Right renal cortex interstitium (tissue), 3 donors: ENCODE measurements around the gene VWA5A. TPM values are rescaled to one million over a fixed set of nuclear protein-coding genes. Genes with fewer than 3 reads are reported as not detected.
"Not testable (repeated sequence)": the region's sequence is repeated elsewhere in the genome, so short reads cannot be mapped to it uniquely, and the experiment has no call there.

Experiments
- DNase-seq, 3 donors: peaks; one replicate each; pipeline ENCODE4 v3.0.0-alpha.2; 2013; ENCODE audit warnings: low read depth in 3 of 3, low spot score in 2 of 3
- polyA plus RNA-seq, 3 donors: library from polyadenylated mRNA; unstranded; fragments of 120-200 nt; gene quantifications; one replicate each; pipeline ENCODE4 v1.2.1, GENCODE V29; 2013; ENCODE audit not compliant: insufficient read length in 3 of 3

The VWA5A gene
- polyA plus RNA-seq, 3 donors = 14.6 to 17.1 (median 15.8) TPM

DNA sequence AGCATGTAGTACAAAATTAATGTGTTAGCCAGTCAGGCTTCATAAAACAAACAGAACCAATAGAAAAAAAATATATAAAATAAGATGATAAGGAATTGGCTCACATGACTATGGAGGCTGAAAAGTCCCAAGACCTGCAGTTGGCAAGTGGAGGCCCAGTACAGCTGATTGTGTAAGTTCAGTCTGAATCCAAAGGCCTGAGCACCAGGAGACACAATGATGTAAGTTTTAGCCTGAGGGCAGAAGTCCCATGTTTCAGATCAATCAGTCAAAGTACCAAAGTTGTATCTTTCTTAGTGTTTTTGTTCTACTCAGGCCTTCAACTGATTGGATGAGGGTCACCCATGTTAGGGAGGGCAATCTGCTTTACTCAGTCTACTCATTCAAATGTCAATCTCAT, 53.5 kb downstream of the VWA5A start:
- DNase-seq = no peak

DNA sequence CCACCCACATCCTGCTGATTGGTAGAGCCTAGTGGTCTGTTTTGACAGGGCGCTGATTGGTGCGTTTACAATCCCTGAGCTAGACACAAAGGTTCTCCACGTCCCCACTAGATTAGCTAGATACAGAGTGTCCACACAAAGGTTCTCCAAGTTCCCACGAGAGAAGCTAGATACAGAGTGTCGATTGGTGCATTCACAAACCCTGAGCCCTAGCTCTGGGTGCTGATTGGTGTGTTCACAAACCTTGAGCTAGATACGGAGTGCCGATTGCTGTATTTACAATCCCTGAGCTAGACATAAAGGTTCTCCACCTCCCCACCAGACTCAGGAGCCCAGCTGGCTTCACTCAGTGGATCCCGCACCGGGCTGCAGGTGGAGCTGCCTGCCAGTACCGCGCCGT, 55.1 kb downstream of the VWA5A start:
- DNase-seq = not testable (repeated sequence)

DNA sequence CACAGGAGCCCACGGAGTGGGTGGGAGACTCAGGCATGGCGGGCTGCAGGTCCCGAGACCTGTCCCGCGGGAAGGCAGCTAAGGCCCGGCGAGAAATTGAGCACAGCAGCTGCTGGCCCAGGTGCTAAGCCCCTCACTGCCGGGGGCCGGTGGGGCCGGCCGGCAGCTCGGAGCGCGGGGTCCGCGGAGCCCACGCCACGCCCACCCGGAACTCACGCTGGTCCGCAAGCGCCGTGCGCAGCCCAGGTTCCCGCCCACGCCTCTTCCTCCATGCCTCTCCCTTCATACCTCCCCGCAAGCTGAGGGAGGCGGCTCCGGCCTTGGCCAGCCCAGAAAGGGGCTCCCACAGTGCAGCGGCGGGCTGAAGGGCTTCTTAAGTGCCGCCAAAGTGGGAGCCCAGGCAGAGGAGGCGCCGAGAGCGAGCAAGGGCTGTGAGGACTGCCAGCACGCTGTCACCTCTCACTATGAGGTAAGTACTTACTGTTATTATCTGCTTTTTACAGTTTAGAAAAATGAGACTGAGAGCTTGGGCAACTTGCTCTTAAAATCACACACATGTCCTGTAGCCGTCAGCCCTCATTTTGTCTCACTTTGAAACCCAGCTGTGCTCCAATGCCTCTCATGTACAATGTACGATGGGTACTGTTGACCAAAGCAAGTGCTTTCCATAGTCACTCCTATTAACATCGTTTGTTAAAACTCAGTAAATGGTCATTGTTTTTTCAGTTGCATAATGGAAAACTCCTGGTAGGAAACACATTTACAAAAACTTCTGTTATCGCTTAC, 55.7 kb downstream of the VWA5A start:
- DNase-seq = no peak

DNA sequence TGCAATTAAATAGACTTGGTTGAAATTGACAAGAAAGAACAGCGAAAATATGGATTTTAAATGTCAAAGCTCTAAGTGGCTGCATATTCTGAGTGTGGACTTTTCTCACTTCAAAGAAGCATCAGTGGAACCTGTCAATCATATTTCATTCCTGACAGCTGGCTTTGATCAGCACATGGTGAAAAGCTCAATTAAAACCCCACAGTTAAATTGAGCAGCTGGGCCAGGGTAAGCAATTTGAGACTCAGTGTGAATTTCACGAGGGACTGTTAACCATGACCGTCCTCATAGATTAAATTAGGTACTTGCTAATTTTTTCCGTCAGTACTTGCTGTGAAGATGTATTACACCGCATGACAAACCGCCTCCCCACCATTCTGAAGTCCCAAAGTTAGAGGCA, 56.9 kb downstream of the VWA5A start:
- no peak for DNase-seq

DNA sequence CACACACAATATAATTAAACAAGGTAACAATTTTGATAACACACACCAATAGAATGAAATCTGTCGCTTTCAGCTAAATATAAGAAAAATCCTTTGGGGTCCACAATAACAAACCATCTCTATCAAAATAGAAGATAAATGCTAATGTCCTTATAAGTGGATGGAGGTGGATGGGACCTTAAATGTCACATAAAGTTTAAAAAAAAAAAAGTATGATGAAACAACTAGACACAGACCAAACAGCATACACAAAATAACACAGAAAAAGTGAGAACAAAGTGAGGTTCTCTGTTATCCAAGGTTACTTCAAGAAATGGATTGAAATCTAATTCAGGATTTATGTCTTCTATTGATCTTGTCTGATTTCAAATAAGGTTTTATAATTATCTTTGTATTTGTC, 57.3 kb downstream of the VWA5A start:
- DNase-seq = no peak

DNA sequence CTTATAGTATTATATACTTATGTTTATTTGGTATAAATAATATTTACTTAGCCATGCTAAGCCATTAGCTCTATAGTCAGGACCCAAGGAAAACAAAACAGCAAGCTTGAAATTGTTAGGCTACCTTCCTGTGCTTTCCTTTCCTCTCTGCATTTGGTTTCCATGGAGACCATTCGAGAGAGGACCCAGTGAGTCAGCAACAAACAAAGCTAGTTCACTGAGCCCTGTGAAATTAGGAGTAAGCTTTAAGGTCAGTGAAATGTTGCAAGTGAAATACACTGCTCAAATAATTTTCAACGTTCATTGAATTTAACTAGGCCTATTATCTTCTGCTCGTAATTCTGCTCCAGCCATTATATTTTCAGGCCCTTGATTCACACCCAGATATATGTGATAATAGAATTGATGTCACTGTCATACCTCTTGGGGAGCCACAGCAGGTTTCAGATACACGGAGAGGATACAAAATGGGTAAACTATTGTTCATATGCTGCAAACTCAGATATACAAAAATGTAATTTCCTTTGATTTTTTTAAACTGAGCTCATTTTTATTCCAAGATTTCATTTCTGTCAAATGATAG, 58.8 kb downstream of the VWA5A start:
- DNase-seq = no peak

DNA sequence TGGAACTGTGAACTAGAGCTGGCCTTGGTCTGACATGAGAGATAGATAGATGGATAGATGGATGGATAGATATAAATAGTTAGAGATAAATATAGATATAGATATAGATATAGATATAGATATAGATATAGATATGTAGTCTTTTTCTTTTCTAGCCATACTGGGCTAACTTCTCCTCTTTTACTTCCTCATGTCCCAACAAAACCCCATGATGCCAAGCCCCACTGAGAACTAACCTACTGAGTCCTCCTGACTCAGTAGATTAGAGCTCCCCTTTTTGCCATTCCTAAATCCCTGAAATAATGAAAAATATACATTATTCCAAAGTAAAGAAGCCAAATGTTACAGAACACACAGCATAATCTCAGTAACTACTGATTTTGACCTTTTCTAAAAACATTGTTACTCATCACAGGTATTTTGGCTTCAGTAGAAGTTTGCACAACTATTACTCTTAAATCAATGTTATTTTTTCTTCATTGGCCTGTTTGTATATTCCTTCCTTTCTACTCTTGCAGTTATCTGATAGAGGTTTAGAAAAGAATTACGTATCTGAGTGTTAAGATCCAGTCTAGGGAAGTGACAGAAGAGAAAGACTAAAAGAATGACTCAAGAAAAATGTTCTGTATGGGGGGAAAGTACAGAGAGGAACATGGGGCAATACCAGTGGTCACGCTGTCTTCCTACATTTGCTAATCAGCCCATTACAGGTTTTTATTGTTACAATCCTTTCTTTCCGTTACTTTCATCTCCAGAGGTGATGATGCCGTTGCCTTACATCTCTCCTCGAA, 61.9 kb downstream of the VWA5A start:
- no peak for DNase-seq

DNA sequence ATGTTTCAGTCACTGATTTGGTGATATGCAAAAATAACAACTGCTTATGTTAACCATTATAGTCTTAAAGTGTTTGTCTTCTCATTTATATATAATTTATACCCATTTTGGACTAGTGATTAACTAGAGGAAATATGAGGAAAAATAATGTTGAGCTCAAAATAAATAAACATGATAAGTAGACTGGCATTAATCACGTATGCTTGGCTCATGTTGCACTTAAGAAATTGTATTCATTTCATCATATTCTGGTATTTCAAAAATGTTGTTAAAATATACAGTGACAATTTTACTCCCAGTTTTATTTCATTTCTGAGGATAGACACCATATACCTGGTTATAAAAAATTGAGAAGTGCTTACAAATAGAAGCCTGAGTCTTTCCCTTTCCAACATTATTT, 64.1 kb downstream of the VWA5A start:
- DNase-seq = no peak

DNA sequence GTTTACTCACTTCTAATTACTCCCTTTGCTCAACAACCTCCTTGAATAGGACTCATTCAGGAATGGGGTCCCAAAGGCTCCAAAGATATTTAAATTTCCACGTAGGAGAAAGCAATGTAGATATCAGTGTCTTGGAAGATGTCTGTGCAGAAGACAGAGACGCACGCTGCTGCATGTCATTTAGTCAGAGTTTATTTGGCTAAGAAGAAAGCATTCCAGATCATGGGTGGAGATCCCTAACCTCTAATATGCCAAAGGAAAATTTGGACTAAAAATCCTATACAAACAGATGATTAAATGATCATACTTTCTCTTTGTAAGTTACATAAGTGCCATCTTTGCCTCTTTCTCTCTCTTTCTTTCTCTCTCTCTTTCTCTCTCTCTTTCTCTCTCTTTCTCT, 67.8 kb downstream of the VWA5A start, which contains the start of gene OR10D3:
Gene OR10D3, plus strand, starts transcription at position 278 of the 400 bp plus-strand sequence. CDS start 1,925 bp downstream, outside the sequence.
- no peak for DNase-seq

DNA sequence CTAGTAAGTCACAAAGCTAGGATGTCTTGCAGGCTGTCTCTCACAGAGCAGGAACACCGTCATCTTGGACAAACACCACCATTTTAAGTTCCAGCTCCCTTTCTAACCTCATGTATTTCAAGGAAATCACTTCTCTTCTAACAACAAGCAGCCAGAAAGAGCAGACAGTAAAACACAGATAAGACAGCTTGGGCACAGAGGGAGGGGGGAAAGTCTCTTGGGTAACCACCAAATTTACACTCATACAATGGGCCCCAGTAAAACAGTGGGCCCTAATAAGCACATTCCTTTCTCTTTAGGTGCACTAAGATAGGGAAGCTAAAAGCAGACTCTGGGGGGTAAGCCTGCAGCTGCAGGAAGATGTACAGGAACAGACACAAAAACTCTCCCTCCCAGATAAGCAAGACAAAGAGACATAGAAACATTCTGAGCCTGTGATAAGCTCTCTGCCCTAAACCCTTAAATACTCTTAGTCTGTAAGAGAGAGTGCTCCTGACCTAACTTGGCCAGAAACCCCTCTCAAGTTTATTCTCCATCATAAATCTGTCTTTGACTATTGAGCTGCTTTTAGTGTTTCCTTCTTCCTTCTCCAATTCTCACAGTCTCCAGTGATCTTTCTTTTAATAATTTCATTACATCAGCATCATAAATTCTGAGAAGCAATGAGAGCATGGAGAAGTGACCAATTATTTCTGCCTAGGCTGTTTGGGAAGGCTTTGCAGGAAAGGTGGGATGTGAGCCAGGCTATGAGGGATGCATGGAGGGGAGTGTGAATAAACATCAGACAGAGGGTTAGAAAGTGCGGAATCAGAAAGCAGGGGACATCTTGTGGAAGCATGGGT, 75.3 kb downstream of the VWA5A start:
- no peak for DNase-seq

DNA sequence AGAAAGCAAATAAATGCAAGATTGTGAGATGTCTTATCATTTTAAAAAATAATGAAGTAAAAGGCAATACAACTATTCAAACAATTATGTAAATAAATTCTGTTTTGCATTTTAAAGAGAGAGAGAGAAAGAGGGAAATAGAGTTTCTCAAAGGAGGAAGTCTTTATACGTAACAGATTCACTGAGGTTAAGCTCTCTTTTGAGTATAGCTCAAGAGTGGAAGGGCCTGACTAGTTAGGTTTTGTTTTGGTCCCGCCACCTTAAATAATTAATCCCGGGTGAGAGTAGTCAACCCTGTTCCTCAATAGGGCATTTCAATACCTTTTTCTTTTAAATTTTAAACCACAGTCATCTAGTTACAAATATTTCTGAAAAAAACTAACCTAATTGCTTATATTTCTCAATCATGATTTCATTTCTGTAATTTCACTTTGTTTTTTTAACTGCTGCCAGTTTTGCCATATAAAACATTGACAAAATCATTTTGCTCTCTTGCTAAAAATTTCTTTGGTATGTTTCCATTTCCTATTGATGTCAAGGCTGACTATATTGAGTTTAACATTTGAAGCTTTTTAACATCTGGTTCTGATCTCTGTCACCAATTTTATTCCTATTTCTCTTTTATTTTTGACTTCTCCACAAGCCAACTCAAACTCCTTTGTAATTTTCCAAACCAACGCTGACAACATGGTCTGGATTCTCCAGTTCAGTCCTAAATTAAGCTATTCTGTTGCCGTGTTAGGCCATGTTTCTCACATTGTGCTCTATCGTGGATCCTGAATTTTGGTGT, 78.2 kb downstream of the VWA5A start:
- DNase-seq = no peak

DNA sequence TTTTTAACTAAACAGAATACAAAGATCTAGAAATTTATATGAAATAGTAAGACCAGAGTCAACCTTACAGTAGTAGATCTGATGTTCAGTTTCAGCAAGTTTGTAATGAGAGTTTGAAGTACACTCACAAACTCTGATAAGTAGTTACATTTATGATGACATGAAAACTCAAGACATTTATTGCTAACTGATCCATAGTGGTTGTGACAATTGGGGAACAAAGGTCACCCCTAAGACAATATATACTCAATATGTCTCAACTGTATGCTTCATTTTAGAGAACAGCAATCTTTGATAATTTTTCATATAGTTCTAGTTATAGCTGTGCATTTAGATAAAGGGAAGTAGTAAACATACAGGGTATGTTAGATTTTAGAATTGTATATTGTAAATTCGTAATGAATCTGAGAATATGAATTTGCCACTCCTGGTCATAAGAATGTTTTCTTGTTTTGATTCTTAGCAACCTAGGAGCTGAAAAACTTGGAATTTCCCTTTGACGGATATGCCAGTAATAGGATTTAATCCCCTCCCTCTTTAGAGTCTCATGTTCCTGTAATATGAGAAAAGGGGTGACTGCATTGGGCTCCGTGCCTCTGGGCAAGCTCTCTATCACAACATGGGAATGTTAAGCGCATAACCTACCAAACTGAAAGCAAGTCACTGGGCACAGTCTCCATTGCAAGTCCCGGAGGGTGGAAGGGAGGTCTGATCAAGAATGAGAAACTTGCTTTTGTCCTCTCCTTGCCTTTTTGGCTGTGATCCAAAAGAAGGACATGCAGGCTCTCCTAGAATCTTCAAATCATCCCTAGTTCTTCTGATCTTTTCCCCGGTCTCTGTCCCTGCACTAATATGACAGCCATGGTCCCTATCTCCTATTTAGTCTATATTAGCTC, 79.3 kb downstream of the VWA5A start:
- no peak for DNase-seq

DNA sequence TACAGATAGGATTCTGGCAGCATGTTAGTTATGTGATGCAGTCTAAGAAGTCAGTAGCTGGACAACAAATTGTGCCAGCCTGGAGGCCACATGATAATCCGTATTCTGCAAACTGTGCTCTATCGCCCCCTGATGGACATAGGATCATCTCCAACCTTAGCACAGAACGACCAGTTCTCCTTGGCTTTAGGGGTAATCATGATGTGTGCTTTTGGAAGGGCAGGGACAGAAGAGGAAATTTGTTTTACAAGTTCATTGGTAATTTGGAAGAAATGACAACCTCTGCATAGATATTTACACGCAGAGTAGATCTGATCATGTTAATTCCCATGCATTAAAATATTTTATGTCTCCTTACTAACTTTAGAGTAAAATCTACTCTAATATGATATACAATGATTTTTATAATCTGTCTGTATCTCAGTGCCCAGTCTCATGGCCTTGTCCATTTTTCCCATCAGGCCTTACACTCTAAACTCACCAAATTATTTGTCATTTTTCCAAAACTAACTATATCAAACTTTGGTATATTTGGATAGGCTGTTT, 80.0 kb downstream of the VWA5A start:
- no peak for DNase-seq

Other genes starting within 250 kb of the VWA5A start
- not detected for gene TMEM225, start 229.8 kb upstream of the VWA5A start, polyA plus RNA-seq
- not detected for gene OR8D4, start 213.3 kb upstream of the VWA5A start, polyA plus RNA-seq
- gene OR4D5, start 175.8 kb upstream of the VWA5A start, polyA plus RNA-seq = not detected
- not detected for gene OR6T1, start 171.6 kb upstream of the VWA5A start, polyA plus RNA-seq
- gene OR10S1, start 137.7 kb upstream of the VWA5A start, polyA plus RNA-seq = not detected
- not detected for gene OR10G6, start 120.3 kb upstream of the VWA5A start, polyA plus RNA-seq
- not detected for gene OR10G4, start 102.5 kb upstream of the VWA5A start, polyA plus RNA-seq
- not detected for gene OR10G9, start 92.4 kb upstream of the VWA5A start, polyA plus RNA-seq
- not detected for gene OR10G8, start 88.7 kb upstream of the VWA5A start, polyA plus RNA-seq
- gene OR10G7, start 74.1 kb upstream of the VWA5A start, polyA plus RNA-seq = not detected
- gene OR10D3, start 67.9 kb downstream of the VWA5A start, polyA plus RNA-seq = not detected
- gene OR8G1, start 125.6 kb downstream of the VWA5A start, polyA plus RNA-seq = not detected
- not detected for gene OR8G5, start 140.9 kb downstream of the VWA5A start, polyA plus RNA-seq
- gene OR8D1, start 198.5 kb downstream of the VWA5A start, polyA plus RNA-seq = not detected
- not detected for gene OR8D2, start 204.7 kb downstream of the VWA5A start, polyA plus RNA-seq